ENCODE measurements around the gene CCBE1.

CCBE1 gene

DNA sequence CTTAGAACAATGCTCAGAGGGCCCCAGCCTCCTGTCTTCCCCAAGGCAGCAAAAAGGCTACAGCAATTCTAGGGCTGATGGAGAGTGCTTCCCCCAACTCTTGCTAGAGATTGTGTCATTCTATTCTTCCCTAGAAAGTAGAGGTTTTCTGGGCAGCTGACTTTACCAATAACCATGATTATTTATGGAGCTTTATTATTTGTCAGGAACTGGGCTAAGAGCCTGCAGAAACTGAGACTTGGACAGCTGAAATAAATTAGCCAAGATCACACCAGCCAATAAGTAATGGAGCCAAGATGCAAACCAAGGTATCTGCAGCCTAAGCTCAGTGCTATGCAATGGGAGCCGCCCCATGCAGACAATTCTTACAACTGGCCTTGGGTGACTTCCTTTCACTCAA, 84.8 kb downstream of the CCBE1 start:
- peak; percentile 97 for DNase-seq

DNA sequence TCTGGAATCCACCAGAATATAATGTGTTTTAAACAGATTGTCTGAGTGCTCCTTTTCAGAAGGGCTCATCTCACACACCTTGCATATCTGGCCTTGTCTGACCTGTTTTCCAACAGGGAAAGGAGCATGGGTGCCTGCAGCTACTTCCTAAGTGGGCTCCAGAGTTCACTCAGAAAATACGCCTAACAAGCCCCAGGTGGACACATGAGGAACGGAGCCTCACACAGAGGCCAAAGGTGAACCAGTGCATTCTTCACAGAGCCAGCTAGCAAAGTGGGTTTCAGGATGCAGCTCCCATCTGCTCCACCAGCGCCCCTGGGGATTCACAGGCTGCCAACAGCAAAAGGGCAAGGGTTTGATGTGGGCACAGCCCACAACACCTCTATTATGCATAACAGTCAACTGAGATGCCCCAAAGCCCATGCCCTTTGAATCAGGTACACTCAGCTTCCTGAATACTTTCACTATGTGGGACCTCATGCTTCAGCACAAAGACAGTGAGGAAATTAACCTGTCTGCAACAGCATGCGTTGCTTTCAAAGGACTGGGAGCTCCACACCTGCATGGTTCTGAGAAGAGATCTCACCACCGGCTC, 86.6 kb downstream of the CCBE1 start:
- DNase-seq, result no peak

GRCh38 chr18:59609654-59610053, 87.6 kb downstream of the CCBE1 start:
- DNase-seq, result no peak

GRCh38 chr18:59607471-59607870, 89.8 kb downstream of the CCBE1 start:
- DNase-seq, result no peak

DNA sequence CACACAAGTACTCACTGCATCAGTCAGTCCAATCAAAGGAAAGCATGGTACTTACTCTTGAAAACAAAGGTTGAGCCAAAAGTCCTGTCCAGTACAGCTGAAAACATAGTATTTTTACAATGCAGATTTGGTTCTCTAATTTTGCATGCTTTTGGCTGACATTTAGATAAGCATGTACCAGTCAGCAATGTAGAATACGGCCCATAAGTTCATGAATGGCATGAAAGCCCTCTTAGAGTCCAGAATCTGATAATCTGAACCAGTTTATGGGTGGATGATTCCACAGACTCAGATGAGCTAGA, 90.2 kb downstream of the CCBE1 start:
- no peak for DNase-seq

DNA sequence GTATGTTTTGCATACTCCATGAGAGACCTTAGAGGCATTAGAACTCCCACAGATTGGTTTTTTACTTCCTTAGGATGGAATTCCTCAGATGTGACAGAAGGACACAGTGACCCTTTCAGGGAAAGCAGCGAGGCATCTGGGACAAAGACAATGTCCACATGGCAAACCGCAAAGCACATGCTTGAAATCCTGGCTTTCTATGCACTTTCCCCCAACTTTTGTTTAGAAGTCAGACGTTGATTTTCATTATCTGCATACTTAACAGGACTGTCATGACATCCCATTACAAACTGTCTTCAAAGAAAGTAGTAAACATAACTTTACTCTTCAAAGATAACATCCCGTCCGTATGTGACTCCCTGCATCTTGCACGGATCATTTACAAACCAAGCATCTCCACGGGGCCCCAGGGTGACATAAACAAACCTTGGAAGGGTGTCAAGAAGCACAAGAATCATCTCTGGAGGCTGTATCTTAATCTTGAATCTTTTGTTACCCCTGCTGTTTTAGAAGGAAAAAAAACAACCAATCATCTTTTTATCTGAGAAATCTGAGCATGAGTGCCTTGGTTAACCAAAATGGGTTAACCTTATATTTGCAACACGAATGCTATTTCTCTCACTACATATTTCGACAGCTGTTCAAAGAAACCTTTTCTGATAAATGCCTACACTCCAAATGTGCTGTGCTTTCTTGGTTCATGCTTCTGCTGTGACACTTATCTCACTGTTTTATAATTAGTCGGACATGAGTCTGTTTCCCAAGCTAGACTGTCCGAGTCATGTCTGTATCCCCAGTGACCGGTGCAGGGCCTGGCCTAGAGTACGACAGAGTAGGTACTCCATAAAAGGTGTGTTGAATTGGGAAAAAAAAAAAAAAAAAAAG, 90.8 kb downstream of the CCBE1 start:
- DNase-seq, result peak; percentile 88

DNA sequence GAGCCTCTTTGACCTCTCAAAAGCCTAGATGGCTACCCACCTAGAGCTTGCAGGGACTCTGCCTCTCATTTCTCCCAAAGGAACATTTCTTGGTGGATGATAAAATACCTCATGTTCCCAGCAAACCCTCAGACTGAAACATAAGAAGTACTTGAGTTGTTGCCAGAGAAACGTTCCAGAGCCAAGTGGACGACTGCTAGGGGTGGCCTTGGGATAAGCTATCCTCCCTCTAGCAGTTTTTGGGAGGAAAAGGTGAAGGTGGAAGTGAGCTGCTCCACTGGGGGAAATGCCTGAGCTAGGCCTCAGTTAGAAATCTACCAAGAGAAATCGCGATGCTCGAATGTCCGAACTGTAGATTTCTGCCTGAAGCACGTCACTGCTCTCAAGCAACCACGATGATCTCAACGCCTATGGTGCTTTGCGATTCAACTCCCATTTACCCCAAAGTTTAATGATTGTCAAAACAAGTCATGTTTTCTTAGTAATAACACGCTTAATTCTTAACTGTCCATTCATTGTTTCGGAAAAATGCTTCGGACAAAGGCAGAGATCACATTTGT, 91.5 kb downstream of the CCBE1 start:
- no peak for DNase-seq

- DNase-seq, result no peak
These were observed 92.3 kb downstream of the CCBE1 start for GRCh38 chr18:59604877-59605276.

GRCh38 chr18:59597049-59597448, 100.2 kb downstream of the CCBE1 start:
- DNase-seq, result no peak

GRCh38 chr18:59593291-59593717, 103.9 kb downstream of the CCBE1 start:
- peak; percentile 81 for DNase-seq

GRCh38 chr18:59592624-59593023, 104.6 kb downstream of the CCBE1 start:
- no peak for DNase-seq

- DNase-seq, result no peak
These were observed 114.8 kb downstream of the CCBE1 start for GRCh38 chr18:59582395-59582794.

- no peak for DNase-seq
These were observed 117.7 kb downstream of the CCBE1 start for GRCh38 chr18:59579509-59579908.

GRCh38 chr18:59577386-59577655, 119.9 kb downstream of the CCBE1 start:
- DNase-seq, result peak; percentile 54

GRCh38 chr18:59576541-59577385, 120.5 kb downstream of the CCBE1 start:
- DNase-seq, result no peak

DNA sequence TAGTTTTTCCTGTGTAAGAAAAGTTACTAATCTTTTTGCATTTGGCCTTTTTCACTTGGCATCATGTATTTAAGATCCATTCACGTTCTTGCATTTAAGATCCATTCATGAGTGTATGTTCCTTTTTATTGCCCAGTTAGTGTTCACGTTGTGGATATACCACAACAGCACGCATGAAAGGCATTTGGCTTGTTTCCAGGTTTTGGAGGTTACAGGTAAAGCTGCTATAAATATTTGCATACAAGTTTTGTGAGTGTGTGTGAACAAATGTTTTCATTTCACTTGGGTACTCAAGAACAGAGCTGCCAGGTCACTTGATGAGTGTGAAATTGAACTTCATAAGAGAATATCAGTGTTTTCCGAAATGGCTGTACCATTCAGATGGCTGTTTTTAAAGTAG, 121.2 kb downstream of the CCBE1 start:
- no peak for DNase-seq

DNA sequence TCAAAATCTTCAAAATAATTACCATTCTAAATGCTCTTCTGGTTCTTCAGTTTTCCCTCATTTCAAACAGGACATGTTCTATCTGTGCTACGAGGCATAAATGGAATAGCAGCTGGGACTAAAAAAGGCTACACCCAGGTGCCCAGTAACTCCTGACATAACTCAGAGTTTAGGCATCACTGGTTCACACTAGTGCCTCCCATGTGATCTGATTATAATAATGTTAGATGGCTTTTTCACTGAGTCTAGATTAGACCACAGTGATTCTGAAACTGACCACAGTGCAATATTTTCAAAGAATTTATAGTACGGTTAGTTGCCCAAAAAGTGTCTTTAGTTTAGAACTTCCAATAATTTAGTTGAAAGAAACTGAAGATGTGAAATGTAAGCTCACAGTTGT, 123.3 kb downstream of the CCBE1 start:
- no peak for DNase-seq

DNA sequence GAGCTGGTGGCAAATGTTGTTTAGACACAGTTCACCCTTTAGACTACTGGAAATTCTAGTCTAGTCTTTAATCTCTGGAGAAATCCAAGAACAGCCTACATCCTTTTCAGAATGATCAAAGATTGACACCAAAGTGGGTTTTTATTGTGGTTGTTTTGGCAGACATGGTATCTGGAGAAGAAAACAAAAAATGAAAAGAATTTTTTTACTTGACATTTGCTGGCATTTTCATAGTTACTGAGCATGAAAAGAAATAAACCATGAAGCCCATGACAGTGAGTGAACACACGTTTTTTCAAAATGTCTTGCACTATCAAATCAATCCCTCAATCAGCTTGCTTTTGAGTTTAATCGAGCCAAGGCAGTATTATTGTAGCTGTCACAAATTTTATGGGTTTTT, 125.3 kb downstream of the CCBE1 start:
- no peak for DNase-seq

- DNase-seq, result no peak
These were observed 126.4 kb downstream of the CCBE1 start for GRCh38 chr18:59570796-59571195.

GRCh38 chr18:59570101-59570775, 127.0 kb downstream of the CCBE1 start:
- DNase-seq, result peak; percentile 38

- DNase-seq, result no peak
These were observed 127.8 kb downstream of the CCBE1 start for GRCh38 chr18:59569390-59569791.

GRCh38 chr18:59567431-59567830, 129.8 kb downstream of the CCBE1 start:
- no peak for DNase-seq

GRCh38 chr18:59566533-59566971, 130.7 kb downstream of the CCBE1 start:
- peak; percentile 88 for DNase-seq
